ENCODE results near the gene PRPS1L1.

Gene PRPS1L1

GRCh38 chr7:18064242-18064838, 36.7 kb upstream of the PRPS1L1 start:
- Histone ChIP-seq H3K36me3 (ENCODE audit: control insufficient read depth, low read length) (no peaks in the 10 kb centered on the region), H3K9me2 (replicated peaks; ENCODE audit: control insufficient read depth, low read length) (no peaks in the 10 kb centered on the region), H3K4me3 (ENCODE audit: low read length) (no peak overlapping the region), H3K27me3 (ENCODE audit: control insufficient read depth, low read length) (peaks cover 4% of the 10 kb centered on the region), H3K9me3 (ENCODE audit: control insufficient read depth, insufficient read depth, low read length) (no peaks in the 10 kb centered on the region), H3K4me1 (ENCODE audit: control insufficient read depth, low read length) (no peaks in the 10 kb centered on the region), H4K20me1 (ENCODE audit: control insufficient read depth, insufficient read depth, low read depth, low read length) (no peaks in the 10 kb centered on the region), H3K79me2 (ENCODE audit: control insufficient read depth, low read length) (no peaks in the 10 kb centered on the region), H3K27ac (ENCODE audit: low read depth, low read length) (no peak overlapping the region), H3K4me2 (ENCODE audit: low read length) (no peak overlapping the region), H3F3A (ENCODE audit: control insufficient read depth, insufficient read depth) (no peaks in the 10 kb centered on the region)
- TF ChIP-seq EZH2phosphoT487 (IDR thresholded peaks at IDR 0.05; ENCODE audit: borderline replicate concordance, low read length): no peak
- TF ChIP-seq, protein P1, sequence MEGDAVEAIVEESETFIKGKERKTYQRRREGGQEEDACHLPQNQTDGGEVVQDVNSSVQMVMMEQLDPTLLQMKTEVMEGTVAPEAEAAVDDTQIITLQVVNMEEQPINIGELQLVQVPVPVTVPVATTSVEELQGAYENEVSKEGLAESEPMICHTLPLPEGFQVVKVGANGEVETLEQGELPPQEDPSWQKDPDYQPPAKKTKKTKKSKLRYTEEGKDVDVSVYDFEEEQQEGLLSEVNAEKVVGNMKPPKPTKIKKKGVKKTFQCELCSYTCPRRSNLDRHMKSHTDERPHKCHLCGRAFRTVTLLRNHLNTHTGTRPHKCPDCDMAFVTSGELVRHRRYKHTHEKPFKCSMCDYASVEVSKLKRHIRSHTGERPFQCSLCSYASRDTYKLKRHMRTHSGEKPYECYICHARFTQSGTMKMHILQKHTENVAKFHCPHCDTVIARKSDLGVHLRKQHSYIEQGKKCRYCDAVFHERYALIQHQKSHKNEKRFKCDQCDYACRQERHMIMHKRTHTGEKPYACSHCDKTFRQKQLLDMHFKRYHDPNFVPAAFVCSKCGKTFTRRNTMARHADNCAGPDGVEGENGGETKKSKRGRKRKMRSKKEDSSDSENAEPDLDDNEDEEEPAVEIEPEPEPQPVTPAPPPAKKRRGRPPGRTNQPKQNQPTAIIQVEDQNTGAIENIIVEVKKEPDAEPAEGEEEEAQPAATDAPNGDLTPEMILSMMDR (IDR thresholded peaks at IDR 0.05; ENCODE audit: low read depth, low read length, poor library complexity, severe bottlenecking): peak; percentile 90

DNA sequence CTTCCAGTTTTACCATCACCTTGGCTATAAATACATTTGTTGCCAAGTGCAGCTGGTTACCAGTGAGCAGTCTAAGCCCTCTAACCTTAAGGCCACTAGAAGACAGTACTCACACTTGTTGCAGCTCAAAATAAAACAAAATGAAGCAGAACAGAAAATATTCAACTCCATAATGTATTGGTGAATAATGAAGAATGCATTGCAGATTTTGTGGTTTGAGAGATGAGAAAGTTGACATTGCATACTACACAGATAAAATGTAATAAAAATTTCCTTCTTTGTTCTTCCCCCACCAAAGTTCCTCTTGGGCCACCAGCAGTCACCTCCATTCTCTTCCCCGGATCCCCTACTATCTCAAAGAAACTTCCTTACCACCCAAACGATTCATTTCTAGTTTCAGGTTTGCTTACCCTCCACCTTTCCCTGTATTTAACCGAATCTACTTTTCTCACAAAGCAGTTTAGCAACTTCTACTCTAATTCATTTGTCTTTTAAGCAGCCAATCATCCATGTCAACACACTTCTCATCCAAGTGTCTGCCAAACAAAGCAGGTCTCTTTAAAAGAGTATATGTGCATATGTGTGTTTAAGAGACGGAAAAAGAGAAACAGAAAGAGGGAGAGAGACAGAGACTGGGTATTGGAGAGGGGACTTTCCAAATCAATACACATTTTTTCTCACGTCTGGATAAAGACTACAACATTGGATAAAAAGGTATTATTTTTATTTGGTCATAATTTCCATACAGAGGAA, 35.7 kb upstream of the PRPS1L1 start:
- TF ChIP-seq EZH2phosphoT487 (IDR thresholded peaks at IDR 0.05; ENCODE audit: borderline replicate concordance, low read length): no peak
- TF ChIP-seq, protein P1 (IDR thresholded peaks at IDR 0.05; ENCODE audit: low read depth, low read length, poor library complexity, severe bottlenecking): no peak
- Histone ChIP-seq H3K27ac (ENCODE audit: low read depth, low read length) (no peak overlapping the region), H3K4me2 (ENCODE audit: low read length) (no peak overlapping the region)

GRCh38 chr7:18059171-18059570, 31.5 kb upstream of the PRPS1L1 start:
- TF ChIP-seq EZH2phosphoT487 (IDR thresholded peaks at IDR 0.05; ENCODE audit: borderline replicate concordance, low read length): no peak
- TF ChIP-seq, protein P1 (IDR thresholded peaks at IDR 0.05; ENCODE audit: low read depth, low read length, poor library complexity, severe bottlenecking): no peak
- H3K4me3 ChIP-seq (ENCODE audit: low read length): no peak overlapping the region

More for the DNA sequence above, 35.7 kb upstream of the PRPS1L1 start:
- no peaks in the 10 kb centered on the region for H4K20me1 ChIP-seq (ENCODE audit: control insufficient read depth, insufficient read depth, low read depth, low read length)
- H3K9me3 ChIP-seq (ENCODE audit: control insufficient read depth, insufficient read depth, low read length): no peaks in the 10 kb centered on the region
- no peaks in the 10 kb centered on the region for H3K36me3 ChIP-seq (ENCODE audit: control insufficient read depth, low read length)
- peaks cover 4% of the 10 kb centered on the region for H3K27me3 ChIP-seq (ENCODE audit: control insufficient read depth, low read length)
- no peaks in the 10 kb centered on the region for H3K9me2 ChIP-seq (replicated peaks; ENCODE audit: control insufficient read depth, low read length)
- H3F3A ChIP-seq (ENCODE audit: control insufficient read depth, insufficient read depth): no peaks in the 10 kb centered on the region
- H3K4me3 ChIP-seq (ENCODE audit: low read length): no peak overlapping the region
- H3K79me2 ChIP-seq (ENCODE audit: control insufficient read depth, low read length): no peaks in the 10 kb centered on the region
- no peaks in the 10 kb centered on the region for H3K4me1 ChIP-seq (ENCODE audit: control insufficient read depth, low read length)

More at GRCh38 chr7:18059171-18059570, 31.5 kb upstream of the PRPS1L1 start:
- Histone ChIP-seq H3K9me3 (ENCODE audit: control insufficient read depth, insufficient read depth, low read length) (no peaks in the 10 kb centered on the region), H3K79me2 (ENCODE audit: control insufficient read depth, low read length) (no peaks in the 10 kb centered on the region), H3K4me2 (ENCODE audit: low read length) (no peak overlapping the region), H3K9me2 (replicated peaks; ENCODE audit: control insufficient read depth, low read length) (no peaks in the 10 kb centered on the region), H4K20me1 (ENCODE audit: control insufficient read depth, insufficient read depth, low read depth, low read length) (no peaks in the 10 kb centered on the region), H3K36me3 (ENCODE audit: control insufficient read depth, low read length) (no peaks in the 10 kb centered on the region), H3K27ac (ENCODE audit: low read depth, low read length) (no peak overlapping the region), H3F3A (ENCODE audit: control insufficient read depth, insufficient read depth) (no peaks in the 10 kb centered on the region), H3K27me3 (ENCODE audit: control insufficient read depth, low read length) (peaks cover 2% of the 10 kb centered on the region; the same call in 1 of the 2 replicates), H3K4me1 (ENCODE audit: control insufficient read depth, low read length) (no peaks in the 10 kb centered on the region)
